NB4 (cell line): ENCODE data around the gene EXD3.

Experiments
- DNase-seq: peaks from one replicate; pipeline ENCODE4 v3.0.0; 2010; ENCODE audit warnings: low read depth
- H3K4me3 ChIP-seq: one replicate; pipeline ENCODE4 v1.5.1; 2011; ENCODE audit warnings: mild to moderate bottlenecking, low read depth, low read length, moderate library complexity
- MYC ChIP-seq: IDR thresholded peaks from 2 replicates; pipeline ENCODE4 v1.6.1; 2011; ENCODE audit warnings: low read depth, low read length
- POLR2A ChIP-seq: IDR thresholded peaks from 2 replicates; pipeline ENCODE4 v1.6.1; 2011; ENCODE audit warnings: mild to moderate bottlenecking; ENCODE audit not compliant: insufficient read length; ENCODE audit errors: extremely low read depth
- TF ChIP-seq, protein P1 (sequence below): IDR thresholded peaks from one replicate; pipeline ENCODE4 v1.5.1; 2012; ENCODE audit warnings: low read depth, low read length
- TF ChIP-seq, protein P2 (sequence below): IDR thresholded peaks from 2 replicates; pipeline ENCODE4 v1.6.1; 2011; ENCODE audit warnings: low read depth, low read length

Gene EXD3

DNA sequence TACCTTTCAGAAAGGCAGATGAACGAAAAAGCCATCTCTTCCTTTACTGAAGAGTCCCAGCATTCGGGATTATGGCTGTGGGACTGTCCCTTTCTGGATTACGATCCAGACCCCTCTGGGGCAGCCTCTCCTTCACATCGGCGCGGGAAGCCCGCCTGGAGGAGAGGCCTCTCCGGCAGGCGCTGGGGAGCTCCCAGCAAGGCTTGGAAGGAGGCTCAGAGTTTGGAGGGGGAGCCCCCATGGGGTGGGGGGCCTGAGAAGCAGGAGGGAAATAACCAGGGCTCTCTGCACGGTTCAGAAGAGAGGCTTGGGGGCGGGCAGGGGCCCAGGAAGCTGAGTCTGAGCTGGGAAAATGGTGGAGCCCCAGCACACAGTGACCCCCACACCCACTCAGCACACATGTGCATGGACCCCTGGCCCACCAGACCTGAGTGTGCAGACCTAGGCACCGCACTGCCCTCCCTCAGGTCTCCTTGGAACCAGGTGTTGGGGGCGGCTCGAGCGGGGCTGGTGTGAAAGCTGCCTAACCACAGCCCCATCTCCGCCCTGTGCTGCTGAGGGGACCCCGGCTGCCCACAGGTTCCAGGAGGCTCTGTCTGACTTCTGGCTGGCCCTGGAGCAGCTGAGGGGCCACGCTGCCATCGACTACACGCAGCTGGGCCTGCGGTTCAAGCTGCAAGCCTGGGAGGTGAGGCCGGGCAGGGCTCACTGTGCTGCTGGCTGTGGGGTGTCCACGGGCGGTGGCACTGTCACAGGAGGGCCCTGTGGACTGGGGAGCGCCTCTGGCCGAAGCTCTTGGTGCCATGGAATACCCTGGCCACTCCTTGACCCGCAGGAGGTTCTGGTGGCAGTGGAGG lies 4.7 kb upstream of the EXD3 start:
- no peak overlapping the region for H3K4me3 ChIP-seq
- no peak for DNase-seq
- TF ChIP-seq, protein P1, sequence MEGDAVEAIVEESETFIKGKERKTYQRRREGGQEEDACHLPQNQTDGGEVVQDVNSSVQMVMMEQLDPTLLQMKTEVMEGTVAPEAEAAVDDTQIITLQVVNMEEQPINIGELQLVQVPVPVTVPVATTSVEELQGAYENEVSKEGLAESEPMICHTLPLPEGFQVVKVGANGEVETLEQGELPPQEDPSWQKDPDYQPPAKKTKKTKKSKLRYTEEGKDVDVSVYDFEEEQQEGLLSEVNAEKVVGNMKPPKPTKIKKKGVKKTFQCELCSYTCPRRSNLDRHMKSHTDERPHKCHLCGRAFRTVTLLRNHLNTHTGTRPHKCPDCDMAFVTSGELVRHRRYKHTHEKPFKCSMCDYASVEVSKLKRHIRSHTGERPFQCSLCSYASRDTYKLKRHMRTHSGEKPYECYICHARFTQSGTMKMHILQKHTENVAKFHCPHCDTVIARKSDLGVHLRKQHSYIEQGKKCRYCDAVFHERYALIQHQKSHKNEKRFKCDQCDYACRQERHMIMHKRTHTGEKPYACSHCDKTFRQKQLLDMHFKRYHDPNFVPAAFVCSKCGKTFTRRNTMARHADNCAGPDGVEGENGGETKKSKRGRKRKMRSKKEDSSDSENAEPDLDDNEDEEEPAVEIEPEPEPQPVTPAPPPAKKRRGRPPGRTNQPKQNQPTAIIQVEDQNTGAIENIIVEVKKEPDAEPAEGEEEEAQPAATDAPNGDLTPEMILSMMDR = no peak
- TF ChIP-seq, protein P2, sequence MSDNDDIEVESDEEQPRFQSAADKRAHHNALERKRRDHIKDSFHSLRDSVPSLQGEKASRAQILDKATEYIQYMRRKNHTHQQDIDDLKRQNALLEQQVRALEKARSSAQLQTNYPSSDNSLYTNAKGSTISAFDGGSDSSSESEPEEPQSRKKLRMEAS = no peak

DNA sequence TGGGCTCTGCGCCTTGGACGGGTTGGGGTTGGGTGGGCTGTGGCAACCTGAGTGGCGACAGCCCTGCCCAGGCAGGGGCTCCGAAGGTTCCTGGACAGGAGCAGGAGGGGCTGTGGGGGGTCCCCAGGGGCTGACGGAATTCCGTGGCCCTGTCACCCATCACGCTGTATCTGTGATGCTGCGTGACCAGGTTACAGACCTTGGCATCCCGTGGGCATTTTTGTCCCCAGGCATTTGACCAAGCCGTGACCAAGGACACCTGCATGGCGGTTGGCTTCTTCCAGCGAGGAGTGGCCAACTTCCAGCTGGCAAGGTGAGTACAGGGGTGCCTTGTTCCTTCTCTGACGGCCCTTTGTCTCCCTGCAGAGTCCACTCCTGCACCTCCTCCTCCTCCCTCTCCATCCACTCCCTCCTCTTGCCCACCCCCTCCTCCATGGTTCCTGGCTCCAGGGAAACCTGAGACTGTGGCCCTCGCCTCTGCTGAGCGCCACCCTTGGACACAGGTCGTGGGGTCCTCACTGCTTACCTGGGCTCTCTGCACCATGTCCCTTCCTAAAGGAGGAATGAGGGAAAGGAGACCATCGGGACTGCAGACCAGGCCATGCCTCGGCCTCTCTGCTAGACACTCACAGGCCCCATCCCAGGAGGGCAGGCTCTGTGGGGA lies 3.2 kb upstream of the EXD3 start:
- DNase-seq = no peak
- no peak overlapping the region for H3K4me3 ChIP-seq
- no peak for TF ChIP-seq MYC
- TF ChIP-seq, protein P1 = no peak

DNA sequence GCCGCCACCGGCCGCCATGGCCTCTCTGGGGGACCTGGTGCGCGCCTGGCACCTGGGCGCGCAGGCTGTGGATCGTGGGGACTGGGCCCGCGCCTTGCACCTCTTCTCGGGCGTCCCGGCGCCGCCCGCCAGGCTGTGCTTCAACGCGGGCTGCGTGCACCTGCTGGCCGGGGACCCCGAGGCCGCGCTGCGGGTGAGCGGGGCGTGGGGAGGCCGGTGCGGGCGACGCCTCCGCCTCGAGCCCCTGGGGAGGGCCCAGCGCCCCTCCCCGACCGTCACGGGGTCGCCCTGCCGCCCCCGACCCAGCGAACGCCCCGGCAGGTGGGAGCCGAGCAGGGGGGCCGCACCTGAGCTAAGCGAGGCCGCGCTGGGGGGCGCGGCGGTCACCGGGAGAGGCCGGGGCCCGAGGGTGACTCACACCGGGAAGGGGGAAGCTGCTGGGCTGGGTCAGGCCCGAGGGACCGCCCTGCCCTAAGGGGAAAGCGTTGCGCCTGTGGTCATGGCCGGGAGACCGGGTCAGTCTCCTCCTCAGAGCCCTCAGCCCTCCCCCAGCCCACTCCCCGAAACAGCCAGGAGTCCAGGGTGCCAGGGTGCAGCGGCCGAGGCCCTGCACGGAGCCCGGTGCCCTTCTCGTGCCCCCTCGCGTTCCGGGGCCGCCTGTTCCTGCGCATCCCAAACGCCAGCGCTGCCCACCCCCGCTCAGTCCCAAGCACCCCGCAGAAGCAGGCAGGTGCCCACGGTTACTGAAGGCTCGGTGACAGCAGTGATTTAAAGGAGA lies 741 bp upstream of the EXD3 start:
- TF ChIP-seq POLR2A = no peak
- no peak for TF ChIP-seq MYC
- TF ChIP-seq, protein P2 = no peak
- TF ChIP-seq, protein P1 = no peak
- peak; percentile 62 for DNase-seq
- H3K4me3 ChIP-seq = no peak overlapping the region

DNA sequence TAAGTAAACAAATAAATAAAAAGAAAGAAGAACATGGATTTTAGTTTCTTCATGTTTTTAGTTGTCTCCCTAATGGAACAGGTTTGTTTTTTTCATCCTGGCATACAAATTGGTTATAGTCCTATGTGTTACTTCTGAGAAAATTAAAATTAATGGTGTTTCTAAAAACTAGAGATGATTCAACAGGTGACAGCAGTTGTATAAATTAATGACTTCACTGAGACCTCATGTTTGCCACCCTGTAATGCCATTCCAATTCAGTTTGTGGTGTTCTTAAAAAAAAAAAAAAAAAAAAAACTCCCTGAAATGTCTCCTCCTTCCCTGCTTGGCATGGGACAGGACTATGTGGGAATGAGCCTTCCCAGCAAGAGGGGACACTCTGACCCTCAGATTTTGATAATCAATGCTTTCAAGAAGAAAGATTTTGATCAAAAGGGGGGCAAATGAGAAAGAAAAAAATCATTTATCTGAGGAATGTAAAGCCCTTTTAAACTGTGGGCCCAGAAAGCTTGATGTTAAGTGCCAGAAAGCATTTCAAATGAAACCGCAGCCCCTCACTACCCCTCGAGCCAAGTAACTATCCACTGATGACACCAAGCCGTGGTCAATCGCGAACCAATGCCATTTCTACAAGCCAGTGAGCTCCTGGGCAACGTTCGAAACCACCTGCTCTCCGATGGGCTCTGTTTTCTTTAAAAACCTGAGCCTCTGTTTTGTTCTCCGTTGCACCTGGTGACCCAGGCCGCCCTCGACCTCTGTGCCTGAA lies 941 bp downstream of the EXD3 start:
- DNase-seq = no peak
- H3K4me3 ChIP-seq = peak overlapping the region; percentile 81
- no peak for TF ChIP-seq POLR2A
- TF ChIP-seq, protein P1 = no peak

DNA sequence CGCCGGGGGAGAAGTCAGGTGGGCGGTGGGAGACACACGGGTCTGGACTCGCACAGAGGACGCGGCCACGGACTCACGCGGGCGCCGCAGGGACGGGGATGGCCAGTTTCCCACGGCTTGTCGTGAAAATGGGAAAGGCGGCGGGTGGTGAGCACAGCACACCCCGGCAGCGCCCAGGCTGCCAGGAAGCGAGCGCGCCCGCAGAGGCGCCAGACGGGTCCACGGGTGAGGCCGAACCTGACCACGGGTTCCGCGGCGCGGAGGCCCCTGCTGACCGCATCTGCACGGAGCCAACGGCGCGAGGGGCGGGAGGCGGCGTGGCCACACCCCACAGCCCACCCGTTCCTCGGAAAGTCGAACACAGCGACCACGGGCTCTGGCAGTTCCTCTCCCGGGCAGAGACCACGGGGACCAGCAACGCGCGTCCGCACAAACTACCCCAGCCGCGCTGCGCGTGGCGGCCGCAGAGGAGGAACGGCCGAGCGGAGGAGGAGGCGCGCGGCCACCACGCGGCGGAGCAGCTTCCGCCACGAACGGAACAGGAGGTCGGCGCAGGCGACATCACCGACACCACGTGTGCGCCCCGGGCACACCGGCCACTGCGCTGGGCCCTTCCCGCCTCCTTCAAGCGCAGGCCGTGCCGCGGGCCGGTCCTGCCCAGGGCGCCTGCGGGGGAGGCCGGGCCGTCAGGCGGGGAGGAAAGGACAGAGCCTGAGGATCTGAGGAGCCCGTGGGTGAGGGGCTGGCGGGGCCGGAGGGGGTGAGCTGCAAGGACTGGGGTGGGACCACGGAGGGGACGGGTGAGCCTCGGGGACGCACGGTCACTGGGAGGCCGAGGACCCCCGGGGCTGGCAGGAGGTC lies 5.6 kb downstream of the EXD3 start:
- TF ChIP-seq, protein P1 = no peak
- peak; percentile 59 for DNase-seq
- peak overlapping the region; percentile 17 for H3K4me3 ChIP-seq
